ENCODE data around the gene GPR152. TPM values are rescaled to one million over a fixed set of nuclear protein-coding genes. Genes with fewer than 3 reads are reported as not detected.

The GPR152 gene
- total RNA-seq, 1 donor from 2014 or later, result not detected

DNA sequence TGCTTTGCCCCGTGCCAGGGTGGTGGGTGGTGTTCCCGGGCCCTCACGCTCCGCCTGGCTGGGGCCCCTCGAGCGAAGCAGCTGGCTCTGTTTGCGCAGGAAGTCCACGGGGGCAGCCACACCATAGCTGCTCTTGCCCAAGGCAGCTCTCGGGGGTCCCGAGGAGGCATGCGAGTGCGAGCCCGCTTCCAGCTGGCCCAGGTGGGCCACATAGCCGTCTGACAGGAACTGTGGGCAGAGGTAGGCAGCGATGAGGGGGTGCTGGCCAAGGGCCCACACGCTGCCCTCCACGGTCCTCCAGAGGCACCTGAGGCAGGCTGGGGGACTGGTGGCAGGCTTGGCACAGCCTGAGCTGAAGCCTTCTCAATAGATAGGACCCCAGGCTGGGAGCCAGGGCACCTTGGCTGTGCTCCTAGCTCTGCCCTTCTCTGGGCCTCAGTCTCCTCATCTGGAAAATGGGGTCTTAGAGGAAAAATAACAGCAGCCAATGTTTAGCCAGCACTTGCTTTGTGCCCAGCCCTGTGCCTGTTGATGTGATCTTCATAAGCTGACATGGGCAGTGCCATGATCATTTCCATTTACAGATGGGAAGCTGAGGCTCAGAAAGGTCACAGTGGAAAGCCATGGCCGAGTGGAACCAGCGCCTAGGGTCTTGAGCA lies 39.7 kb upstream of the GPR152 start:
- intact Hi-C loops (cut with DNase I), result no loop called here
- Histone ChIP-seq H3K27ac (no peak overlapping the region), H3K9me3 (no peaks in the 10 kb centered on the region), H3K27me3 (no peaks in the 10 kb centered on the region), H3K36me3 (peaks cover 0 to 45% of the 10 kb centered on the region in 2 donors), H3K4me1 (no peaks in the 10 kb centered on the region), H3K4me3 (no peak overlapping the region)
- no peak for DNase-seq (ENCODE audit: extremely low spot score in 2 of 2)
- TF ChIP-seq, protein P1, sequence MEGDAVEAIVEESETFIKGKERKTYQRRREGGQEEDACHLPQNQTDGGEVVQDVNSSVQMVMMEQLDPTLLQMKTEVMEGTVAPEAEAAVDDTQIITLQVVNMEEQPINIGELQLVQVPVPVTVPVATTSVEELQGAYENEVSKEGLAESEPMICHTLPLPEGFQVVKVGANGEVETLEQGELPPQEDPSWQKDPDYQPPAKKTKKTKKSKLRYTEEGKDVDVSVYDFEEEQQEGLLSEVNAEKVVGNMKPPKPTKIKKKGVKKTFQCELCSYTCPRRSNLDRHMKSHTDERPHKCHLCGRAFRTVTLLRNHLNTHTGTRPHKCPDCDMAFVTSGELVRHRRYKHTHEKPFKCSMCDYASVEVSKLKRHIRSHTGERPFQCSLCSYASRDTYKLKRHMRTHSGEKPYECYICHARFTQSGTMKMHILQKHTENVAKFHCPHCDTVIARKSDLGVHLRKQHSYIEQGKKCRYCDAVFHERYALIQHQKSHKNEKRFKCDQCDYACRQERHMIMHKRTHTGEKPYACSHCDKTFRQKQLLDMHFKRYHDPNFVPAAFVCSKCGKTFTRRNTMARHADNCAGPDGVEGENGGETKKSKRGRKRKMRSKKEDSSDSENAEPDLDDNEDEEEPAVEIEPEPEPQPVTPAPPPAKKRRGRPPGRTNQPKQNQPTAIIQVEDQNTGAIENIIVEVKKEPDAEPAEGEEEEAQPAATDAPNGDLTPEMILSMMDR (IDR thresholded peaks at IDR 0.05), result no peak
- TF ChIP-seq POLR2AphosphoS5 (IDR thresholded peaks at IDR 0.05; ENCODE audit: insufficient read depth in 1 of 2, low read depth in 1 of 2) (no peak), POLR2A (IDR thresholded peaks at IDR 0.05) (no peak)

DNA sequence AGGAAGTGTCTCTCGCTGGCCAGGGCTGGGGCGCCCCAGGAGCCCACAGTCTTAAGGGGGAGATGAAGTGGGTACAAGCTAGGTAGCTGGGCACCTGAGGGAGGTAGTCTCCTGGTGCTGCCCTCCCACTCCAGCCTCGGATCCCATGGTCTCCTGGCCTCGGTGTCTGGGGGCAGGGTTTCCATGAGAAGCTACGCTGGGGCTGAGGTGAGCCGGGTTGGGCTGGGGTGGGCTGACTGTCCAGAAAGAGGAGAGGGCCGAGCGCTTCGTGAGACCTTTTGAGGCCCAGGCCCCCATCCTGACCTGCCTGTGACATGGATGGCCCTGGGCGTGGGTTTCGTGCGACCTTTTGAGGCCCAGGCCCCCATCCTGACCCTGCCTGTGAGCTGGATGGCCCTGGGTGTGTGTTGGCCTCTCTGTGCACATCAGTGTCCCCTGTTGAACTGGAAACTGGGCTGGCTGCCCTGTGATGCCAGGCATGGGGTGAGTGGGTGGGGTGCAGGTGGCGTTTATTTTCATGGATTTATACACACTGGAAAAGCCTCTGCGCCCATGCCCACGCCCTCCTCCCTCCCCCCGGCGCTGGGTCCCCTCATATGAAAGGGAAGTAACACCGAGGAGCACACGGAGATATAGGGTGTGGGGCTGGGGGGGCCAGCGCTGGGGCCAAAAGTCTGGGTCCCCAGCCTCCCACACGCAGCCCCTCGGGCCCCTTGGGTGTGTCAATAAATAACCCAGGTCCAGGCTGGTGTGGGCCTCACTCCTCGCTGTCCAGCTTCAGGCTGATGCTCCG lies 38.9 kb upstream of the GPR152 start:
- no peak for DNase-seq (ENCODE audit: extremely low spot score in 2 of 2)
- no peaks in the 10 kb centered on the region for H3K27me3 ChIP-seq
- peaks cover 2% of the 10 kb centered on the region for H3K4me1 ChIP-seq
- no peaks in the 10 kb centered on the region for H3K9me3 ChIP-seq
- H3K27ac ChIP-seq, result no peak overlapping the region
- H3K36me3 ChIP-seq, result peaks cover 0 to 47% of the 10 kb centered on the region in 2 donors
- intact Hi-C loops (cut with DNase I), result no loop called here
- TF ChIP-seq POLR2AphosphoS5 (IDR thresholded peaks at IDR 0.05; ENCODE audit: insufficient read depth in 1 of 2, low read depth in 1 of 2), result no peak
- no peak for TF ChIP-seq POLR2A (IDR thresholded peaks at IDR 0.05)
- TF ChIP-seq, protein P1 (IDR thresholded peaks at IDR 0.05), result no peak
- no peak overlapping the region for H3K4me3 ChIP-seq

DNA sequence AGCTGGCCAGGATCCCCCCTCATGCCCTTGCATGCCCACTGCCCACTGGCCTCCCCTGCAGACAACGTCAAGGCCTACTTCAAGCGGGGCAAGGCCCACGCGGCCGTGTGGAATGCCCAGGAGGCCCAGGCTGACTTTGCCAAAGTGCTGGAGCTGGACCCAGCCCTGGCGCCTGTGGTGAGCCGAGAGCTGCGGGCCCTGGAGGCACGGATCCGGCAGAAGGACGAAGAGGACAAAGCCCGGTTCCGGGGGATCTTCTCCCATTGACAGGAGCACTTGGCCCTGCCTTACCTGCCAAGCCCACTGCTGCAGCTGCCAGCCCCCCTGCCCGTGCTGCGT lies 38.2 kb upstream of the GPR152 start:
- Histone ChIP-seq H3K27ac (no peak overlapping the region), H3K9me3 (no peaks in the 10 kb centered on the region), H3K4me3 (no peak overlapping the region), H3K4me1 (peaks cover 10% of the 10 kb centered on the region), H3K36me3 (peaks cover 0 to 47% of the 10 kb centered on the region in 2 donors), H3K27me3 (no peaks in the 10 kb centered on the region)
- DNase-seq (ENCODE audit: extremely low spot score in 2 of 2), result no peak
- intact Hi-C loops (cut with DNase I), result no loop called here
- TF ChIP-seq POLR2AphosphoS5 (IDR thresholded peaks at IDR 0.05; ENCODE audit: insufficient read depth in 1 of 2, low read depth in 1 of 2), result no peak
- no peak for TF ChIP-seq POLR2A (IDR thresholded peaks at IDR 0.05)
- TF ChIP-seq, protein P1 (IDR thresholded peaks at IDR 0.05), result no peak

DNA sequence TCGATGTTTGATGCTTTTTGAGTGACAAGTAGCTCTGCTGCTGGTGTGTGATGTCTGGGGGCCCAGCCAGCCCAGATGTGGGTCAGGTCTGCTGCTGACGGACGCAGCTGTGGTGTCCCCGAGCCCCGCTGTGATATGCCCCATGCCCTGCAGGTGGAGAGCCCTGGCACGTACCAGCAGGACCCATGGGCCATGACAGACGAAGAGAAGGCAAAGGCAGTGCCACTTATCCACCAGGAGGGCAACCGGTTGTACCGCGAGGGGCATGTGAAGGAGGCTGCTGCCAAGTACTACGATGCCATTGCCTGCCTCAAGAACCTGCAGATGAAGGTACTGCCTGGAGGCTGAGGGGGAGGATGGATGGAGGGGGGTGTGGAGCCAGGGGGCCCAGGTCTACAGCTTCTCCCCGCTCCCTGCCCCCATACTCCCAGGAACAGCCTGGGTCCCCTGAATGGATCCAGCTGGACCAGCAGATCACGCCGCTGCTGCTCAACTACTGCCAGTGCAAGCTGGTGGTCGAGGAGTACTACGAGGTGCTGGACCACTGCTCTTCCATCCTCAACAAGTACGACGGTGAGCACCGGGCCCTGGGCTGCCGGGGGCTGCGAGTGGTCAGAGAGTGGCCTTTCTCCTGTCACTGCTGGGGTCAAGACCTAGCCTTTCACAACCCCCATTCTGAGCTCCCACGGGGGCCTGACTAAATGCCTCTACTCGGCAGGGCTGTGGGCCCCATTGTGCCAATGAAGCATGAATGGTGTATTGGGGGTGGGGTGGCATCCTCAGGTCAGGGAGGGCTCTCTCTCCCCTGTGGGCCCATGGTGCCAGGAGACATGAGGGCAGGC lies 37.6 kb upstream of the GPR152 start:
- peaks cover 13% of the 10 kb centered on the region for H3K4me1 ChIP-seq
- no peak for DNase-seq (ENCODE audit: extremely low spot score in 2 of 2)
- TF ChIP-seq, protein P1 (IDR thresholded peaks at IDR 0.05), result no peak
- no peak for TF ChIP-seq POLR2AphosphoS5 (IDR thresholded peaks at IDR 0.05; ENCODE audit: insufficient read depth in 1 of 2, low read depth in 1 of 2)
- TF ChIP-seq POLR2A (IDR thresholded peaks at IDR 0.05), result no peak
- intact Hi-C loops (cut with DNase I), result no loop called here
- H3K27me3 ChIP-seq, result no peaks in the 10 kb centered on the region
- H3K36me3 ChIP-seq, result peaks cover 0 to 47% of the 10 kb centered on the region in 2 donors
- no peak overlapping the region for H3K4me3 ChIP-seq
- no peak overlapping the region for H3K27ac ChIP-seq
- no peaks in the 10 kb centered on the region for H3K9me3 ChIP-seq

All from vagina (tissue), 2 donors.